ENCODE results near the gene EPHA4.

EPHA4 gene

DNA sequence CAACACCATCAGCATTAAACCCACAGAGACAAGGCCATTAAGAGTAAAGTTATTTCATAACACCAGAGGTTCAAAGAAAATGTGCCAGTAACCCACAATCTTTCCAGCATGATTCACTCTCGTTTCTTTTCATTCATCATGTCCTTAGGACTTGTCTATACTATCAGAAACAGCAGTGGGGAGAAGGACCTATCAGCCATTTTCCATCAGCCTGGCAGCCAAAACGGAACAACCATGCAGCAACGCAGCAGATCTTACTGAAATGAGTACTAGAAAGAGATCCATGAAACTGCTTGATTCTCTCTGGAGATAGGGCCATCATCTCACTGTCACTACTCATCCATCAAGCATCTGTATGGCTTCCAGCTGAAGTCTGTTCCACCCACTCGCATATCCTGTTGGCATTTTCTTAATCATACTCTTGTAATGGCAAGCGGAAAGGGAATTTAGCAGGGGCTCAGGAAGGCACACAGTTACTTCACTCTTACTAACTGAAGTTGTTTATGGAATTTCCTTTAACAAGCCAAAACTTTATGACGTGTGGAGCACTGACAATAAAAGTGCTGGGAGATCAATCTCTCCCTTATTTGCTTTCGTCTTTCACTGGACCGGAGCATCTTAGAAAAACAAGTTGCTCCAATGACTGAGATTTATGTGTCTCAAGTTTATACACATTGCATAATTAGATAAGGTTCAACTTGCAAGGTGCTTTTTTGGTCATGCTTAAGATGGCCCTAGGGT lies 69.7 kb downstream of the EPHA4 start:
- no peak for DNase-seq

DNA sequence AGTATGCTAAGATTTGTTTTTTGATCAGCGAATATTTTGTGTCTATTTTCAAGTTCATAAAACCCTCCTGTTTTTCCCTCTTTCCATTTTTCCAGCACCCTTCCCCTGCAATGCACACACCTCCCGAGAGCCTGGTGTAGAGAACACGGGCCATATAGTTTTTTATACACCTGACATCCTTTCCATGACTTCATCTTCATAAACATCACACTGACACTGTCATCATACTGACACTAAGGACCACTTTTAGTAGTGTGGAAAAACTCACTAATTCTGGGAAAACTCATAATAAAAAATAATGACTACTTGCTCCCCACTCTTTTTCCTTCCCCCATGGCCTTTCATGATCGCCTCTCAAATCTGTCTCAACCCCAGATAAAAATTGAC lies 70.2 kb downstream of the EPHA4 start:
- no peak for DNase-seq

DNA sequence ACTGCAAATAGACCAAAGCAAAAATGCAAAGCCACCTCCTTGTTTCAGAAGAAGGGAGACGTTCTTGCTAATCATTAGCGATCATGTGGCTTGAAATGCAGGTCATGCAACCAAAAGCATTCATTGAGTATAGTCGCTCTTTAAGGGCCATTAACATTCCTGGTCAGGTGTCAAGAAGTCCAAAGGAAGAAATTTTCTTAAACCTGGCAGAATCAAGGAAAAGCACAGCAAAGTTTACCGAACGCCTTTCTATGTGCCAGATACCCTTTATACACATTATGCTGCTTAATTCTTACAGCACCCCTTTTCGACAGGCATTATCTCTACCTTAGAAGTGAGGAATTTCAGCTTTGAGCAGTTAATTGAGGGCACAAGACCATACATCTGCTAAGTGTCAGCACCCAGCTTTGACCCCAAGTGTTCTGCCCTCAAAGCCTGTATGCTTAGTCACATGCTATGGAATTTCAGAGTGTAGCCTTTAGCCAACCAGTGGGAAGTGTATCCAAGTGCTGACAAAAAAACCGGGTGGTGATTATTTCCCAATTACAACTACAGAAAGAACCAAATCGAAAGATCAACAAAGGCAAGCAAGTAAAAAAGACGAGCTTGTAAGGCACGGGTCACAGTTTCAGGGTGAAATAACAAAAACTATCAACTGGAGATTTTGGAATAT lies 70.8 kb downstream of the EPHA4 start:
- no peak for DNase-seq

DNA sequence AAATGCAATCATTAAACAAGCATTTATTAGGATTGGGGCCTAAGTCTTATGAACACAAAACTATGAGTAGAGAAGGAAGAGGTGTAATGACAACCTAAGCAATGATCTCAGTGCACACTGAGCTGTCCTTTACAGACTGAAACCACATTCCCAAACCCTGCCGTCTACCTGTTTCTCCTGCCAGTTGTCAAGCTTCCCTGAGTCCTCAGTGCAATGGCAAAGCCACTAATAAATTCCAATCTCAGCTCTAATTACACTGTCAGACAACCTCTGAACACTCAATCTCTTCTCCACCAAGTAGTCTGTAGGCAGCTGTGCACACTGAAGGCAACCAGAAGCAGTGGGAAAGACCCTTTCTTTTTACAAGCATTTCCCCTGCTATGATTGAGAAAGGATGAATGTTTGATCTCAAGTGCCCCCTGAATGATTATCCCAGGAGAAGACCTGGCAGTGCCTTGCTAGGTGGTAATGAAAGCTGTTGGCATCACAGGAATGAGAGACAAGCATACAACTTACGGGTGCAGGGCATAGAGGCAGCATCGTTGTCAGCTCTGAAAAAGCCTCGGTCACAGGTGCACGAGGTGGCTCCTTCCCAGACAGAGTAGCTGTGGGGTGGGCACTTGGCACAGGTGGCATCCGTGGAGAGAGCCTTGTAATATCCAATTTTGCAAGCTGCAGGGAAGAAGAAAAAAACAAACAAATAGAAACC lies 71.4 kb downstream of the EPHA4 start:
- DNase-seq, result no peak

DNA sequence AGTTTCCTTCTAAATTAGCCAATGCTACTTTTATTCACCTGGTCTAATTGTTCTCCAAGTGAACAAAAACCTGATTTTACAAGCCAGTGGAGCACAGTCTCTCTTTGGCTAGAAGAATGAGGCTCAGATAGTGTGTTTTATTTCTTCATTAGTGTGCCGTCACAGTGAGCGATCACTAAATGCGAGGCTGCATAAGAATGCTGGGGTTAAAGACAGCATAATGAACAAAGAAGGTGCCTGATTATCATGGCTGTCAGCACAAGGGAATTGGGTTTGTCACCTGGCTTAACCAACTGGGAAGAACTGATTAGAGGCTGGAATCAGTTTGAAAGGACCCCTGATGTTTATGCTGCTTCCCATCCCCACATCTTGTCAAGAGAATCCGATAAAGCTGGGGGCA lies 76.4 kb downstream of the EPHA4 start:
- no peak for DNase-seq

DNA sequence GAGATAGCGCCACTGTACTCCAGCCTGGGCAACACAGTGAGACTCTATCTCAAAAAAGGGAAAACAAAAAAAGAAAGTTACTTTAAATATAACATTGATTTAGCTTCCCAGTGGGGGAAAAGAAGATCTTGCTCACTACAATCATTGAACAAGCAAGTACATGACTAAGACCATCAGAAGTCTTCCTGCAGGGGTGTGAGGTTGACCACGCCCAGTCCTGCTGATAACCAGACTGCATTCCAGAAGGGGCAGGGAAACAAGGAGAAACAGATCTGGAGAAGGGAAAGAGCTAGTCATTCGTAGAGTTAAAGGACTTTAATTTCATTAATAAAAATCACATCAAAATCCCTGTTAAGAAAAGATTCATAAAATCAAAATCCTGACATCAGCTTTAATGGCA lies 77.5 kb downstream of the EPHA4 start:
- no peak for DNase-seq

DNA sequence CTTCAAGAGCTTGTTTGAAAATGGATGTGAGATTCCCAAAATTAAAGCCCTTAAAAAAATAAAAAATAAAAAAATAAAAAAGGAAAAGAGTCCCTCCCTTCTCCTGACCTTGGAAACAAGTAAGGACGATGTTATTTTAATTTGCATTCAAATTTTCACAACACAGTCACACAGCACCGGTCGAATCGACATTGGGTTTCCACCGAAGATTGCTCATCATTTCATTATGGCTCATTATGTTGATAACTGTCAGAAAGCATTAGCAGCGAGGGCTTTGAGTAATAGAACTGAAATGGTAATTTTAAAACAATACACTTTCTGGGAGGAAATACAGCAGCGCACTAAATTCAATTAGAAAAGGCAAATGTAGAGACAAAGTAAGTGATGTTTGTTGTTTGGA lies 78.7 kb downstream of the EPHA4 start:
- no peak for DNase-seq

DNA sequence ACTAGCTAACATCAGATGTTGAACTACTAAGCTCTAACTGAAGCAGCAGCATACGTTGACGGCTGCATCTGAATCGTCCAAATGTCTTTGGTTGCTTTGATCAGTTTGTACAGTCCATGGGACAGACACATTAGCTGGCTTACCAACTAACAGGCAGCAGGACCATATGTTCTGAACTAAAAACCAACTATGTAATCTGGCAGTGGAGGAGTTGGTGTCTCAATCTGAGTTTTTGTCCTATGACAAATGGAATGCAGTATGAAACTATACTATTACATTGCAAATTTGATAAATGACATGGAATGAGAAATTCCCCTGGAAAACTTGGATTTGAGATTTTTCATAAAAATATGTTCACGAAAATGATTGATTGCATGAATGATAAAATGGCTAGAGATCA lies 79.5 kb downstream of the EPHA4 start:
- no peak for DNase-seq

DNA sequence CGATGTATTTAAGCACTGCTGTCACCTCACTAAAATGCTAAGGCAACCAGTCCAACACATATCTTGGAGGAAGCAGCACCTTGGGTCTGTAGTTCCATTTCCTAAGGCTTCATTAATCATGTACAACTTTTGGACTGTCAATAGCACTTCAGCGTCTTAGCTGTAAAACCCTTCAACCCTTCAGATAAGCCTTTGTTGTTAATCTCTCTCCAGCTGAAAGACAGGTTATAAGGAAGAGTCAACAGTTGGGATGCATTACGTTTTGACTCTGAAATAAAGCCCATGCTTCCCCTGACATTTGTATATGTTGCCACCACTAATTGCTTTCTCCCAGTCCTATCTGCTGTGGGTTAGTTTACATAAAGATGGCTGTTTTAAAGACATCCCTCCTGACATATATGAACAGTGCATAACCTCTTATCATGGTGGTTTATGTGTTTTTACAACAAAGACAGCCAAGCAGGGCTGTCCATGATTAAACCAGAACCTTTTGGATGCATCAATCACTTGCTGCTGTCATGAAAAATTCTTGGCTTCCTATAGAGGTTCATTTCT lies 81.5 kb downstream of the EPHA4 start:
- DNase-seq, result no peak

DNA sequence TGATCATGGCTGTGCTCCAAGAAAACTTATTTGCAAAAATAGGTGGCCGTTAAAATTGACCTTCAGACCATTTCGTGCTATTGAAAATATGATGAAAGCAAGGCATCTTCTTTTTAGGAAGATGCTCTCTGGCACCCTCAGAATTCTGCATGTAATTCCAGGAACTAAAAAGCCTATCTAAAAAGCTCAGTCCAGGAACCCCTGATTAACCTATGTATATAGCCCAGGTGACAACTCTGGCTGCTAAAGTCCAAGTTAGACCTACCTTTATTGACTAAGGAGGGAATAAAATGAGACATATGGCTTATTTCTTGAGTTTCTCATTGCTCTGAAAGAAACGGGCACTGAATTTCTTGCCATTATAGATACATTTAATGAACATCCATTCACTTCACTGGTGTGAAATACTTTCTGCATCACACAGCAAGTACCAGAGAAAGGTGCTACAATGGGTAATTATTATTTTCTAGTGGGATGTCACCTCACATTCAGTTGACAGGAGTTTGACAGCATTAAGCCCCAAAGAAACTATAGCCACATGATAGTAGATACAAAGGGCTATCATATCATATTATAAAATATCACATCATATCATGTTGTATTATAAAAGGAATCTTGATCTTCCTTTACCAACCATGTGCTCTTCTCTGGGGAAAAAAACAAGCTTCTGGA lies 83.8 kb downstream of the EPHA4 start:
- DNase-seq, result no peak

DNA sequence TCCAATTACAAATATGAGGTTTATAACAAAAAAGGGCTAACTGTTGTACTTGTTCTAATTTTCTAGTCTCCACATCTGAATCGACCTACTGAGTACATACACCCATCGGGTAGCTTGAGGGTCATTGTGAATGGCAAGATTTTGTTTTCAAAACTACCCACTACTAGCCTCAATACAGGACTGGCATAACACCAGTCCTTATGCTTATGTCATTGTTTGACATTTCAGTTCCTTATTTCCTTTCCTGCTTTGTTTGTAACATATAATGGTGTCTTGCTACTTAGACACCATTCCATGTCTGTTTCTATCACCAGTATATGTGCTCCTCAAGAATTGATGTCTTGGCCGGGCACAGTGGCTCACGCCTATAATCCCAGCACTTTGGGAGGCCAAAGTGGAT lies 86.0 kb downstream of the EPHA4 start:
- DNase-seq, result no peak

DNA sequence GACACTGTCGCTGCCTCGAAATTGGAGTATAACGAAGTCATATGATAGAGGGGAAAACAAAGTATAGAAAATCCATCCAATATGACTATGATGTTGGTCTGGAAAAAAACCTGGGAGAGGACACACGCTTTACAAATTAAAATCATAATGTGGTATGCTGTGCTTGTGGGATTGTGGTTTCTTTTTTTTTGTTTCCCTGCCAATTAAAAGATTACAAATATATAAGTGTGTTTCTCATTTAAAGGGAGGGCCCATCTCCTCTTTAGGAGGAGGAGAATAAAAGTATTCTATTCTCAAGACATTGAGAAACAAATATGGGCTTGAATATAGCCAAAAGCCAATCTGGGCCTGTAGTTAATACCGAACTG lies 86.6 kb downstream of the EPHA4 start:
- DNase-seq, result no peak

DNA sequence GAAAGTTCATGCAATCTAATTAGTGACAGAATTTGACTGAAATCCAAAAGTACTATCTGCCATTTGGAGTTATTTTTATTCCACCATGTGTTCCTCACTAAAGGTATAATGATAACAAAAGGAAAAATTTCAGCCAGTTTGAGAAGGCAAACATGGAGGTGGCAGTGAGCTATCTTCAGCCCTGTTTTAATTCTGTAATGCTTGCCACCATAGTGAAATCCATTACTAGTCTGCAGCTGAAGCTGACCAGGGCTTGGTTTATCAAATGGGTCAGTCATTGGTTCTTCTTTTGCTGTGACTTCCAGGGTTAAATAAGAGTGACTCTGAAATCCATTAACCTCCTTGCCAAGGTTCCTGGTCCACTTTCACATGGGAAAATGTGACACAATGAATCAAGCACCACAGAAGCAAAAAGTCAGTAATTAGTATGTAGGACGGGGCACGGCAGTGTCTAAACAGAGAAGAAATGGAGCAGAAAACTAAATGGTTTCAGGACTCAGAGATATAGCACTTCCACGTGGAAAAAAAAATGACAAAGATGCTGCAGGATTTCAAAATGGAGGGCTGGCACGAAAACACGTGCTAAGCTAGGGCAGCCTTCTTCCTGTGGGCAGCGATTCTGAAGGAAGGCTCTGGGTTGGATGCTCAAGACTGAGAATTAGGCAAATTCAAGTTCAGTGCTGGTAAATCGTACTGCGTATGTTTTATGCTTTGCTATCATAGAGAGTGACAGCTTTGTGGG lies 87.2 kb downstream of the EPHA4 start:
- no peak for DNase-seq

DNA sequence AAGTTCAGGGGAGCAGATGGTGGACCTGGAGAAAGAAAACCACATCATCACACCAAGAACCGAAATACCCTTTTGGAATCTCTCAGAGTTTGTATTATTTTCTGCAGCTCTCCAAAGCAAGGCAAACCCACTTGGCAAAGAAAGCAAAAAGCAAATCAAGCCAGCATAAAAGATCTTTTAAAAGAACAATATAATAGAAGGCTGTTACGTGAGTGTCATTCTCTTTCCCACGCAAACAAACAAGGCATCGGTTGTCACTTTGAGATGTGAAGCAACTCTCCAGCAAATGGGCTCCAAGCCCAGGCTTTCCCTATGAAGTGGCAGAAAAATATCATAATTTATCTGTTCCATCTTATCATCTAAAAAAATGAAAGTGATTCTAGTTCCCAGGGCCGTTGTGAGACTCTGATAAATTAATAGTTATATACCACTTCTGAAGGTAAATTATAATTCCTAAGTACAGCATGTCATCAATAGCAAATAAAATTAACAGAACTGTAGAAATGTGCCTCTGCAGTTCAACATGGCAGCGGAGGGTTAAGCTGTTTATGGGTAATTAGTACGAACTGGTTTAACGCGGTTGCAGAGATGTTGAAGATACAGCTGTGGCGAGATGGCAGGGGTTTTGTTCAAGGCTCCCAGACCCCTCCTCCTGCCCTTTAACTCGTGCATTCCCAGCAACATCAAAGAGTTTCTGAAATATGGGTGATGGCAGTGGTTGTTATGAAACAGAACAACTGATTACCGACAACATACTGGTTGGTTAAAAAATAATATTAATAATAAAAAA lies 89.2 kb downstream of the EPHA4 start:
- DNase-seq, result no peak

DNA sequence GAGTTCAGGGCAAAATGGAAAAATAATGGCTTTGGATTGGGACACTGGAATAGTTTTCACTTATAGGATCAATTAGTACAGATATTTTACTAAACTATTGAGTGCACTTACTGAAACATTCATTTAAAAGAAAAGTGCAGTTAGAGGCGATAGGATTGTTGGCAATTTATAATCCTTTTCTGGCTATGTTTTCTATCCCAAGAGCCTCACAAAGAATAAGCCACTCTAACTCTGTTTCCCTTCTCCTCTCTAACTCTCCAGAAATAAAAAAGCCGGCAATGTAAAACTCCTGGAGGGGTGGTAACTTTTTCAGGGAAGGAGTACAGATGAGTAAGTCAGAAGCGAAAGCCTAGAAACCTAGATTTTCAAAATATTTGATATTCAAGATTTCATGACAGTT lies 91.3 kb downstream of the EPHA4 start:
- DNase-seq, result no peak

DNA sequence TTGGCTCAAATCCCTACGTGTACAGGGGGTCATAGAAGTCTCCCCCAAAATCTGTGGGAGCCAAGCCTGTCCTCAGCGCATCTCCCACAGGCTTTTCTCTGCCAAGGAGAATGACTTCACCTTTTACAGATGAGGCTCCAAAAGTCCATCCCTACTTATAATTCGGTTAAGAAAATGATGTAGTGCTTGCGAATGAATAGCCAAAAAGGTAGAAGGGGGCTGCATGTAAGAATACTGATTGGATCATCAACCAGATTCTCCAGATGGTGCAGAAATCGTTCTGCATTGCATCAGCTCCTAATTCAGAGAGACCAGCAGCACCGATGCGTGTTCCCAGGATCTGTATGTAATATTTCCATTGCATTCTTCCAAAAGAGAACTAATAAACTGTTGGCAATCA lies 91.9 kb downstream of the EPHA4 start:
- DNase-seq, result no peak

DNA sequence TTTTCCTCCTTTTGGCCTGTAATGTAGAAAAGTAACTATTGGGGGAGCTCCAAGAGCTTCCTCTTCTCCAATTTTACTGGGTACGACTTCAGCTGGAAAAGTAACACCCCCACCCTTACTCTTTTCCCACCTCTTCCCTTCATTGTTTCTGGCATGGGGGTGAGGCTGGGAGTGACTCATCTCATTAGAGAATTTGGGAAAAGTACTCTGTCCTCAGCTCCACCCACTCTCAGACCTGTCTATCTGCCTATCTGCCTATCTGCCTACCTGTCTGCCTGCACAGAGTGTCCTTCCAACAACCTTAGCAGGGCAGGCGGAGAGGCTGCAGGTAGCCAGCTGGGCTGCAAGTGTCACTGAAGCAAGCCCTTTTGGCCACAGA lies 93.6 kb downstream of the EPHA4 start:
- no peak for DNase-seq

DNA sequence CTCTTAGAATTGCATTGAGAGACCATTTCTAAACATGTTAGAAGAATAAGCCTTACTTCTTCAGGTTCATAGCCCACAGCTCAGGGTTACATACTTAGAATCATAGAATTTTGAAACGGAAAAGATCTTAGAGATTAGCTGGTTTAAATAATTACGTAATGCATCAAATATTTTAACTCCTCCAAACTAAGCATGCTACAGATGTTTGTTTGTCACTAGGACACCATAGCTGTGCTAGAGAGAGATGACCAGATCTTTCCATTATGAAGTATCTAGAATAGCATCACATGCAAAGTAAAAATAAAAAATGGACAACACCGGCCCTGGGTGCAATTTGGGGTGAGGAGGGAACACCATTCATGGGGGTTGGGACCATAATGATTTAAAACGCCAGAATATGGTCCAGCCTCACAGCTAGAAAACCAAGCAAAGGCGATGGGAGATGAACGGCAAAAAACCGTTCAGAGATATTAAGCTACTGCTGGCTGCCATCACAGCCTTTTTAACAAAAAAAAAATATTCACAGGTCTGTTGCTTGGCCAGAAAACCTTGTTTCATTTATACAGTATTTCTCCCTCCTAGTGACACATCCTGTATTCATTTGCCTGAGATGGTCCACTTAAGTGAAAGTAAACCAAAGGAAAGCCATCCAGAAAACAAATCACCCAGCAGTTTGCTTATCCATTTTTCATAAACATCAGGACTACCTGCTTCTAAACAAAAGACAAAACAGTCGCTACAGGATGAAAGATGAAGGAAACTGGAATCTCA lies 94.2 kb downstream of the EPHA4 start:
- no peak for DNase-seq

DNA sequence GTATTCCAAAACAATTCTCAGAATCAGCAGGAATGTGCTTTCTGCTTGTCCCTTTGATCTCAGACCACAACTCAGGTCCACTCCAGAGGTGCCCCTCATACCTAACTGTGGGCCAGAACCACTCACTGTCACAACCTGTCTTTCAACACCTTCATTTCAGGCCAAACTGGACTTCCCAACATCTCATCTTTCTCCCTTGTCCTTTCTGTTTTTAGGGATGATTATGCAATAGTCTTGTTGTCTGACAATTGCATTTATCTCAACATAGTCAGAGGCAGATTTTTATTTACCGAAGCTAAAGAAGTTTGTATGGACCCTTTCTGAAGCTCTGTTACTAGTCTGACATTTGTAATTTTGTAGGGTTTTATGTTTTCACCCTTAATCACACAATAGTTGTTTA lies 95.9 kb downstream of the EPHA4 start:
- DNase-seq, result no peak

DNA sequence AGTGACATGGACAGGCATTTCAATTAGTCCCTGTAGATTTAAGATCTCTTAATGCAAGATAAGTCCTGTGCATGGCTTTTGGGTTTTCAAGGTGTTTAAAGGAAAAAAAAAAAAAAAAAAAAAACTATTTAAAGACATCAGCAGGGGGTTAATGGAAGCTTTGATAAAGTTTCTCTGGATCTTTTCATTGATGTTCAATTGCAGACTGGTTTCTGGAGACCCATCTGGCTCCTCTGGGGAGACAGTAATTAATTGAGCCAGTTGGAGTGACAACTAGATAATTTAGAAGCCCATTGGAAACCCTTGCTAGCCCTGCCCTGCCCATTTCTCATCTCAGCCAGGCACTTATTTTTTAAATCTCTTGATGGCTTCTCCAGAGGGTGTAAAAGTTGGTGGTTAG lies 98.7 kb downstream of the EPHA4 start:
- no peak for DNase-seq

DNA sequence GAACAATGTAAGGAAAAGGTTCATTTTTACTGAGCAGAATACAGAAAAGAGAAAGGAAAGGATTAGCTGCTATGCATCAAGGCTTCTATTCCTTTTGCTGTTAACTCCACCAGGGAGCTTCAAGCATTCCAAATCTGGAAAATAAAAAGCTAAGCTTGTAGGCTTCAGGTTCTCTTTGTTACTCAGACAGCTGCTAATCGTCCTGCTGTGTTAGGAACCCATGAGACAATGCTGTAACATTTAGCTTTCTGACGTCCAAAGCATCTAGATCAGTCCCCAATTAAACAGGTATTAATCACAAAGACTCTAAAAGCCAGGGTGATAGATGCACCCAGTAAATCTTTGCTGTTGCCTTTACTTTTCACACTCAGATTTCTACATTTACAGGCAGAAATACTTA lies 103.8 kb downstream of the EPHA4 start:
- no peak for DNase-seq
